Upper lobe of left lung (tissue), 4 donors: ENCODE data around the gene PDE4D.

Source experiments
- POLR2A ChIP-seq, 4 donors: fragments of 450-650 bp; IDR thresholded peaks; one replicate each; pipeline ENCODE4 v1.5.1; 2016 to 2017; ENCODE audit warnings: antibody characterized with exemption in 4 of 4, mild to moderate bottlenecking in 2 of 4
- POLR2AphosphoS5 ChIP-seq, 2 donors: sonication (generic); formaldehyde crosslinking; IDR thresholded peaks; one replicate each; pipeline ENCODE4 v1.5.1; 2017; ENCODE audit warnings: antibody characterized with exemption in 2 of 2
- TF ChIP-seq, protein P1 (sequence below), 6 experiments: fragments of 450-650 bp in 4 of 6; fragments of 200-600 bp in 2 of 6; sonication (generic) in 2 of 6; IDR thresholded peaks; one replicate each; pipeline ENCODE4 v1.5.1; 2016 to 2019; ENCODE audit warnings: antibody characterized with exemption in 6 of 6

DNA sequence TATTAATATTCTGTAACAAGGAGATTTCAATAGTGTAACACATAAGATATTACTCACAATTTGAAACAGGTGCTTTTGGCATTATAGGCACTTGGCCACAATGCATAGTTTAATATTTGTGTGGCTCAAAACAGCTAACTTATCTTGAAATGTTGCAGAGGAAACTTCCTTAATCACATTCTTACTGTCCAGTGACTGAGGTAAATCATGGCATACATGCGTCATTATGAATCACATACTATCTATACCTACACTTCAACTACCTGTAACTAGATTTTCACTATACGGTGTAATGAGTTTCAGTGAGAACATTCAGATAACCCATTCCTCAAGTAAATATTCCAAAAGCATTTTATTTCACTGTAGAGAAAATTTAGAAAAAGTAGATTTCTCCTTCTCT is 218.8 kb downstream of the PDE4D start:
- no peak for TF ChIP-seq POLR2AphosphoS5 (IDR thresholded peaks at IDR 0.05)
- TF ChIP-seq, protein P1, sequence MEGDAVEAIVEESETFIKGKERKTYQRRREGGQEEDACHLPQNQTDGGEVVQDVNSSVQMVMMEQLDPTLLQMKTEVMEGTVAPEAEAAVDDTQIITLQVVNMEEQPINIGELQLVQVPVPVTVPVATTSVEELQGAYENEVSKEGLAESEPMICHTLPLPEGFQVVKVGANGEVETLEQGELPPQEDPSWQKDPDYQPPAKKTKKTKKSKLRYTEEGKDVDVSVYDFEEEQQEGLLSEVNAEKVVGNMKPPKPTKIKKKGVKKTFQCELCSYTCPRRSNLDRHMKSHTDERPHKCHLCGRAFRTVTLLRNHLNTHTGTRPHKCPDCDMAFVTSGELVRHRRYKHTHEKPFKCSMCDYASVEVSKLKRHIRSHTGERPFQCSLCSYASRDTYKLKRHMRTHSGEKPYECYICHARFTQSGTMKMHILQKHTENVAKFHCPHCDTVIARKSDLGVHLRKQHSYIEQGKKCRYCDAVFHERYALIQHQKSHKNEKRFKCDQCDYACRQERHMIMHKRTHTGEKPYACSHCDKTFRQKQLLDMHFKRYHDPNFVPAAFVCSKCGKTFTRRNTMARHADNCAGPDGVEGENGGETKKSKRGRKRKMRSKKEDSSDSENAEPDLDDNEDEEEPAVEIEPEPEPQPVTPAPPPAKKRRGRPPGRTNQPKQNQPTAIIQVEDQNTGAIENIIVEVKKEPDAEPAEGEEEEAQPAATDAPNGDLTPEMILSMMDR (IDR thresholded peaks at IDR 0.05) = no peak
- no peak for TF ChIP-seq POLR2A (IDR thresholded peaks at IDR 0.05)
